SHP77 (cell line): ENCODE measurements around the gene FBXL4.

Experiments used
- DNase-seq, 2 experiments: peaks; one replicate each; lab custom pipeline; 2025; lab: John Stamatoyannopoulos, UW

Gene FBXL4

GRCh38 chr6:98880486-98880885, 67.3 kb downstream of the FBXL4 start:
- no peak for DNase-seq

GRCh38 chr6:98877250-98877649, 70.5 kb downstream of the FBXL4 start:
- DNase-seq, result no peak

GRCh38 chr6:98875375-98875774, 72.4 kb downstream of the FBXL4 start:
- DNase-seq, result no peak

GRCh38 chr6:98871821-98872220, 75.9 kb downstream of the FBXL4 start:
- no peak for DNase-seq

- DNase-seq, result no peak
These were observed 76.7 kb downstream of the FBXL4 start for GRCh38 chr6:98871057-98871456.

DNA sequence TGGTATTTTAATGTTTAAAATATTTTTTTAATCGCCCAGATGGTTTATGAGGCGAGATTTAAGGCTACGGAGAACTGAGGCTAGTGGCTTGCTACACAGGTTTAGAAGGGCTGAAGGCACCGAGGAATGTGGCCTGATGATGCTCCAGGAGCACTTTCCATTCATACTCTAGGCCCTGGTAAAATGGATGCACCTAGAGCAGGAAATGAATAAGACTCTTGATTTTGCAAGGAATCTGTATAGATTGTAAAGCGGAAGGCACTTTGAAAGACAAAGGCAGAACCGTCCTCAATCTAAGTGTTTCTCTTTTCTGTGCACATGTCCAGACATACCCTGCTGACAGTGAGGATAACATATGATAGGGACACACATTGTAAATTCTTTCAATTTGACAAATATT, 83.2 kb downstream of the FBXL4 start:
- no peak for DNase-seq

- no peak for DNase-seq
These were observed 99.1 kb downstream of the FBXL4 start for GRCh38 chr6:98848539-98849242.

DNA sequence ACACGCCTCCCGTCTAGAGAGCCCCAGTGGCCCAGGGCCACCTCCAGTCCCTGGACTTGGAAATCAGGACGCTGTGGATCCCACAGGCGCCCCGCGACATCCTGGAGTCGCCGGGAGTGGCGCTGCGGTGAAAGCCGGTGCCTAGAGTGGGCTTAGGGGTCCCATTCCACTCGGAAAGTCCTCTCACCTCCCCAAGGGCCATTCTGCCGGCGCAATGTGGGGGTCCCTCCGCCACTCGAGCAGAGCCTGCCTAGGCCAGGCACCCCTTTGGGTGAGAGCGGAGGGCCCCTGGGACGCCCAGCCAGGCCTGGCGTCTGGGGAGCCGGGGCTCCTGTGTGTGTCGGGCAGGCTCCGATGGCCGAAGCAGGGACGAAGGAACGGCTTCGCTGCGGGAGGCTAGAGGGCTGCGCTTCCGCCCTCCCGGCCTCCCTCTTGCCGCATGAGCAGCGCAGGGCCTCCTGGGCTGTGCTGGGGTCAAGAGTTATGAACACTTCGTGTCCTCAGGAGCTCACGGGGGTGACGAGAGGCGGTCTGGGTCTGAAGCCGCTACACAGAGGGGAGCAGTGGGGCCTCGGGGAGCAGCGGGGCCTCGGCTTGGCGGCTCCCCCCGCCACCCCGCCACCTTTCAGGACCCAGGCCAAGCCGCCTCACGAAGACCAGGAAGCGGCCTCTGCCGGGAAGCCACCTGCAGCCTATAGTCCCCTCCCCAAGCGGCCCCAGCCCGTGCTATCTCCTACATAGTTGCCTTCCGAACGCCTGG, 99.8 kb downstream of the FBXL4 start:
- no peak for DNase-seq

DNA sequence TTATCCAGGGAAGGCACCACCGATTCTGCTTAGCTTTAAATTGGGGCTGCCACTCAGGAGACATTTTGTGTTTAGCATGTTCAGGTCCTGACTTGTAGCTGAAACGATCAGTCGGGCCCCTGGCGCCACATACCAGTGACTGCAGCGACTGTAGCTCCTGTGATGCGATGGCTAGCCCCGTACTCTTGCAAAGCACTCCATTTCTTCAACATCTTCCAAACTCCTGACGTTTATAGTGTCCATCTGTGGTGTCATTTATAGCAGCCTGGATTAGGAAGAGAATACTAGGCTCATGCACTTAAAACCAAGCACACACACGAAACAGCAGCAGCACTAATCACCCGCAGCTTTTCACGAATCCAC, 100.3 kb downstream of the FBXL4 start:
- no peak for DNase-seq

DNA sequence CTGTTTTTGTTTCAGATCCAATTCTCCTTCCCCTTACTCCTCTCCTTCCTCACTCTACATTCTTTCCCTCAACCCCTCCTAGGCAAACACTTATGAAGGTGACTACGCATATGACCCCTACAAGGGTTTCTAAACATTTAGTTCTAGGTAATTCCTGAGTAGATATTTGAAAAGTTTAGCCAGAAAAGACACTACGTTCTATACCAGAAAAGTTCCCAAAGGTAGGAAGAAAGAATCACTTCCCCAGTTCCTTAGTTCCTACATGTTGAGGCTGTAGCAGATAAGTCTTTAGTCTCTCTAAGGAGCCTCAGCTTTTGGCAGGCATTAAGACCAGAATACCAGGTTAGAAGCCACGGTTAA, 101.7 kb downstream of the FBXL4 start:
- DNase-seq, result no peak

GRCh38 chr6:98845211-98846020, 102.3 kb downstream of the FBXL4 start:
- DNase-seq, result peak; percentile 64 to 70

DNA sequence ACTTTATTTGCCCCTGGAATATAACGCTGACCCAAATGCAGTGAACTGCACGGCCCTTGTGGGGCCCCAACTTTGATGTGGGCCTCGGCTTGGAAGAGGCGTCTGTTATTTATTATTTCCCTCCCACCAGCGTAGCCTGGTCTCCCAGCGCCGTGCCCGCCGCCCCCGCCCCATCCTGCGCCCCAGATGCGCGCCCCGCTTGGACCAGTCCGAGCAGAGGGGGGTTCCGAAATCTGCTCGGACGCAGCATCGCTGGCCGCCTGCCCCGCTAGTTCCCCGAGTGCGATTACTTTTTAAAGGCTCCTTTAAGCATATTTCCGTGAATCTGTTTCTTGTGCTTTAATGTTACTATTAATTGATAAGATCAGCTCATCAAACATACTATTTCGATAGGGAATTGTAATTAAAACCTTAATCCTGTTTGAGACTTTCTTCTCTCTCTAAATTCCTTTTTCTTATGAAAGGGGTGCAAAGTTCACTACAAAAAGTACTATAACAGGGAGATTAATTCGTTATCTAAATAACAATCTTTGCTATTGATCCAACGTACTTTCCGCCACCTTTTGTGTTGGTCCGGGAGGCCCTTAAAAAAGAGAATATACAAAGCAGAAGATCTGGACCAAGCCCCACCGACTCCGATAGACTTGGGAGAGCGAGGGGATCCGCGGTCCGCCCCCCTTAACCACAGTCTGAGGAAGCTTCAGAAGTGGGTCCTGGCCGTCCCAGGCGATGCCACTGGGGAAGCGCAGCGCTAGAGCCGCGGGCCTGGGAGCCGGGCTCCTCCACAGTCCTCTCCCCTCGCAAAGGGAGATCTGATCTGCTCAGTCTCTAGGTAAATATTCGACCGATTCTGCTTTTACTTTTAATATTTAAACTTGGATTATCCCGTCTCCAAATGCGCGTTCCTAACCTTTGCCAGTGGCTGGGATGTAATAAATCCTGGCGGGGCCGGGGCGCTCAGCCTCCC, 103.2 kb downstream of the FBXL4 start:
- peak; percentile 19 to 27 for DNase-seq

- DNase-seq, result no peak
These were observed 104.2 kb downstream of the FBXL4 start for GRCh38 chr6:98843271-98844243.

DNA sequence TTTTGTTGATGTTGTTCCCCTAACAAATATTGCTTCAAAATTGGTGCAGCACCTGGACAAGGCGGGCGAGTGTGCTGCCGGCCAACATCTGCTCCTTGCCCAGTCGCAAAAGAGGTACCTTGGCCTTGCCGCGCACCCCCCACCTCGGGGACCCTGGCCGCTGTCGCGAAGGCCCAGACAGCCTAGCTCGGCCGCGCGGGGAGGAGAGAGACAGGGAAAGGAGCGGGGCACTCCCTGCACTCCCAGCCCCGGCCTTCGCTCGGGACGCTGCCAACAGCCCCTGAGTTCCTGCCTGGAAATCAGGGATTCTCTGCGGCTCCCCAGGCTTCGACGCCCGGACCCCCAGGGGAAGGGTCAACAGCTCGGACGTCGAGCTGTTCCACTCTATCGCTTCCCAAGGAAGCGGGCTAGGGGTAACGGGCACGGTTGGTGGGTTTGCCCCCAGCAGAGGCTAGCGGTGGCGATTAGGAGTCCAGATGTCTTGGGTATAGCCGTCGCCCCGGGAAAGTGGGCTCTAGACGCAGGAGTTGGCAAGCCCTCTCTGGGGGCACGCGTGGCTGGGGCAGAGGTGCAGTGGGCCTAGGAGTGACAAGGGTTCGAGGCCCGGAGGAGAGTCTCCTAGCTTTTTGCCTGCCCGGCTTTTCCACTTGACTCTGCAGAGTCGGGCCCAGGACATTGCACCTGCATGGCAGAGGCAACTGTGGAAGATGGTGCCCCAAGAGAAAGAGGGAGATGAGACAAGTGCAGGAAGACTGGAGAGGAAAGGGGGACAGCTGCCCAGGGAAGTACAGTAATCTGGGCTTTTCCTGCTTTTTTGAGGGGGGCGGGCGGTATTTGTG, 105.2 kb downstream of the FBXL4 start:
- no peak for DNase-seq

GRCh38 chr6:98841621-98842341, 106.0 kb downstream of the FBXL4 start:
- DNase-seq, result no peak

GRCh38 chr6:98840996-98841513, 106.7 kb downstream of the FBXL4 start:
- no peak for DNase-seq

GRCh38 chr6:98840385-98840784, 107.4 kb downstream of the FBXL4 start:
- no peak for DNase-seq

GRCh38 chr6:98839781-98840361, 107.9 kb downstream of the FBXL4 start:
- DNase-seq, result peak; percentile 21 to 37
